K562 (cell line): Measurements from ENCODE around the gene TMED4. TPM values are rescaled to one million over a fixed set of nuclear protein-coding genes. Genes with fewer than 3 reads are reported as not detected.

ENCODE experiments used
- BRD4 ChIP-seq: fragments of 200-600 bp; sonication (generic); IDR thresholded peaks from 2 replicates; pipeline ENCODE4 v1.6.1; 2017; ENCODE audit warnings: inconsistent platforms
- CBX2 ChIP-seq: fragments of 200-600 bp; sonication (generic); IDR thresholded peaks from one replicate; pipeline ENCODE4 v1.6.1; 2012; ENCODE audit warnings: mild to moderate bottlenecking, low read length, inconsistent platforms; ENCODE audit not compliant: insufficient read depth, poor library complexity, severe bottlenecking
- CEBPG ChIP-seq, 3 experiments: fragments of 200-800 bp in 1 of 3; sonication (Bioruptor generic) in 1 of 3; sonication (generic) in 1 of 3; formaldehyde crosslinking in 1 of 3; IDR thresholded peaks in 2 of 3; conservative IDR thresholded peaks in 1 of 3; 2 replicates each; pipeline versions ENCODE4 v1.6.1 to v1.8.0; 2016 to 2022; ENCODE audit warnings: missing compliant biosample characterization in 2 of 3, missing genetic modification characterization in 2 of 3, mild to moderate bottlenecking in 1 of 3, missing genetic modification reagents in 1 of 3
- CREM ChIP-seq: IDR thresholded peaks from 2 replicates; pipeline ENCODE4 v1.6.1; 2014; ENCODE audit warnings: antibody characterized with exemption, low read depth
- ILF3 ChIP-seq: fragments of 450-650 bp; IDR thresholded peaks from 2 replicates; pipeline ENCODE4 v1.6.1; 2018; ENCODE audit warnings: antibody characterized with exemption, mild to moderate bottlenecking, moderate library complexity, borderline replicate concordance
- JUND ChIP-seq, 2 experiments: IDR thresholded peaks; 2 replicates in 1 of 2; 3 replicates in 1 of 2; pipeline ENCODE4 v1.6.1; 2011; ENCODE audit warnings: borderline replicate concordance in 2 of 2, low read depth in 2 of 2, low read length in 2 of 2, improper control_type of control experiment in 1 of 2, missing biosample characterization in 1 of 2, missing genetic modification characterization in 1 of 2, missing genetic modification reagents in 1 of 2
- KDM4B ChIP-seq, 2 experiments: fragments of 450-650 bp in 1 of 2; sonication (generic) in 1 of 2; IDR thresholded peaks; 2 replicates each; pipeline ENCODE4 v1.6.1; 2016 to 2017; ENCODE audit warnings: borderline replicate concordance in 2 of 2, antibody characterized with exemption in 1 of 2, low read depth in 1 of 2, mild to moderate bottlenecking in 1 of 2
- MEIS2 ChIP-seq: fragments of 450-650 bp; IDR thresholded peaks from 2 replicates; pipeline ENCODE4 v1.6.1; 2014; ENCODE audit warnings: mild to moderate bottlenecking; ENCODE audit not compliant: partially characterized antibody
- POLR2B ChIP-seq: fragments of 450-650 bp; IDR thresholded peaks from 2 replicates; pipeline ENCODE4 v1.6.1; 2018; ENCODE audit warnings: low read depth; ENCODE audit not compliant: partially characterized antibody
- PTTG1 ChIP-seq: fragments of 450-650 bp; IDR thresholded peaks from 2 replicates; pipeline ENCODE4 v1.6.1; 2016; ENCODE audit warnings: low read depth, mild to moderate bottlenecking, missing genetic modification characterization, missing compliant biosample characterization
- PYGO2 ChIP-seq: fragments of 450-650 bp; IDR thresholded peaks from 2 replicates; pipeline ENCODE4 v1.6.1; 2016; ENCODE audit warnings: mild to moderate bottlenecking, missing genetic modification characterization, moderate library complexity, missing compliant biosample characterization
- SETDB1 ChIP-seq: IDR thresholded peaks from one replicate; pipeline ENCODE4 v1.6.1; 2012; ENCODE audit warnings: low read length, control low read depth, inconsistent platforms
- SLC30A9 ChIP-seq: fragments of 250-450 bp; sonication (Bioruptor Pico); IDR thresholded peaks from 2 replicates; pipeline ENCODE4 v1.8.0; 2022; ENCODE audit warnings: mild to moderate bottlenecking, moderate library complexity
- SOX6 ChIP-seq: fragments of 450-650 bp; IDR thresholded peaks from 2 replicates; pipeline ENCODE4 v1.6.1; 2014; ENCODE audit warnings: mild to moderate bottlenecking
- ZHX1 ChIP-seq: fragments of 150-350 bp; conservative IDR thresholded peaks from 2 replicates; pipeline ENCODE4 v1.6.1; 2014; ENCODE audit warnings: low read length
- ZKSCAN1 ChIP-seq: fragments of 150-350 bp; IDR thresholded peaks from 2 replicates; pipeline ENCODE4 v1.6.1; 2016; ENCODE audit warnings: low read depth, low read length
- ZNF655 ChIP-seq: fragments of 250-450 bp; sonication (Bioruptor Pico); IDR thresholded peaks from 2 replicates; pipeline ENCODE4 v1.5.0; 2021
- polyA plus RNA-seq, 8 experiments: library from polyadenylated mRNA; depleted of rRNA in 4 of 8; stranded (reverse) in 5 of 8; unstranded in 3 of 8; fragments of >200 nt; fragmentation: Nextera tagmentation in 2 of 8; fragmentation: Illumina TruSeq in 1 of 8; extraction: Ambion mirVana in 2 of 8; extraction: Trizol in 1 of 8; gene quantifications; 2 replicates each; pipeline versions ENCODE4 v1.2.1 to v1.2.3, GENCODE V29; 2011 to 2014; ENCODE audit warnings: inconsistent platforms in 1 of 8, missing spikeins in 1 of 8
- total RNA-seq, 7 experiments: library from RNA; depleted of rRNA in 6 of 7; stranded (reverse); fragments of >200 nt in 6 of 7; fragmentation: Illumina TruSeq in 2 of 7; extraction: Trizol in 2 of 7; gene quantifications; 2 replicates each; pipeline versions ENCODE4 v1.2.1 to v1.2.3, GENCODE V29; 2011 to 2021; ENCODE audit warnings: low replicate concordance in 1 of 7
- TF ChIP-seq, protein P1 (sequence below): fragments of 450-650 bp; IDR thresholded peaks from 2 replicates; pipeline ENCODE4 v1.6.1; 2016; ENCODE audit warnings: borderline replicate concordance
- TF ChIP-seq, protein P2 (sequence below): fragments of 200-800 bp; sonication (Bioruptor generic); IDR thresholded peaks from 2 replicates; pipeline ENCODE4 v1.6.1; 2017; ENCODE audit warnings: missing genetic modification characterization, missing compliant biosample characterization

The TMED4 gene
- total and polyA plus RNA-seq, 9 of the 15 experiments (the other 6 are each of a cell fraction or from before 2014, with no cell fraction given) = 20.3 to 64.0 (median 42.1) TPM

DNA sequence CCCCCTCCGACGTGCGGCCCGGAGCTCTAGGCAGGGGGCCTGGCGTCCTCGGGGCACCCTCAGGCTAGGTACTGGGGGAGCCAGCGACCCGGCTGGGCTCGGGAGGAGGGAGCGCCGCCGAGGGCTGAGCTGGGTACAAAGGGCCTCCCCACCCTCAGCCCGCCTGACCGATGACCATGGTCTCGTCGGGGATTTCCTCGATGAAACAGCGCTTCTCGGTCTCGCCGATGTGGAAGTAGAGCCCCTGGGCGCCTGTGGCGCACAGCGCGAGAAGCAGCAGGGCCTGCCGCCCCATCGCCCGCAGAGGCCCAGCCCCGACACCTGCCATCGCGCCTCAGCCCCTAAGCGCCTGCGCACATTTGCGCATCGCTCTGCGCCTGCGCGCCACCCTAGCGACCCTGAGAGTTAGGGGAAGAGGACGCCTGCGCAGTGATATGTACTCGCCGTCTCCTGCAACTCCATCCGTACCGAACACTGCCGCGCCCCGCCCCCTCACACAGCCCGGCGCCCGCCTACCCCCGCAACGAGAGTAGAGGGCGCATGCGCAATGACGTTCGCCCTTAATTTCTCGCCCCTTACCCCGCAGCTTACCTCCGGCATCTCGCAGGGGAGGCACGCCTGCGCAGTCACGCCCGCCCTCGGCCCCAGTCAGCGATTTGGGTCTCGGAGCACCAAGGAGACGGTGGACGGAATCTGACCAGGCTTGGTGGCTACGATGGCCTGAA, at the start of gene TMED4 (continued):
- TF ChIP-seq JUND (IDR thresholded peaks at IDR 0.05; ENCODE audit: borderline replicate concordance, low read depth, low read length) = peak; percentile 58
- 0 out of 3 replicates have a peak, but pooled peaks have one; percentile 18 for TF ChIP-seq JUND (tag; IDR thresholded peaks at IDR 0.05; ENCODE audit: borderline replicate concordance, low read depth, low read length)
- TF ChIP-seq BRD4 = no peak
- no peak for TF ChIP-seq ZNF655 (CRISPR knock-in tag)
- peak; percentile 77 for TF ChIP-seq CREM
- TF ChIP-seq PYGO2 (tag) = no peak
- TF ChIP-seq ZKSCAN1 = no peak
- TF ChIP-seq, protein P1, sequence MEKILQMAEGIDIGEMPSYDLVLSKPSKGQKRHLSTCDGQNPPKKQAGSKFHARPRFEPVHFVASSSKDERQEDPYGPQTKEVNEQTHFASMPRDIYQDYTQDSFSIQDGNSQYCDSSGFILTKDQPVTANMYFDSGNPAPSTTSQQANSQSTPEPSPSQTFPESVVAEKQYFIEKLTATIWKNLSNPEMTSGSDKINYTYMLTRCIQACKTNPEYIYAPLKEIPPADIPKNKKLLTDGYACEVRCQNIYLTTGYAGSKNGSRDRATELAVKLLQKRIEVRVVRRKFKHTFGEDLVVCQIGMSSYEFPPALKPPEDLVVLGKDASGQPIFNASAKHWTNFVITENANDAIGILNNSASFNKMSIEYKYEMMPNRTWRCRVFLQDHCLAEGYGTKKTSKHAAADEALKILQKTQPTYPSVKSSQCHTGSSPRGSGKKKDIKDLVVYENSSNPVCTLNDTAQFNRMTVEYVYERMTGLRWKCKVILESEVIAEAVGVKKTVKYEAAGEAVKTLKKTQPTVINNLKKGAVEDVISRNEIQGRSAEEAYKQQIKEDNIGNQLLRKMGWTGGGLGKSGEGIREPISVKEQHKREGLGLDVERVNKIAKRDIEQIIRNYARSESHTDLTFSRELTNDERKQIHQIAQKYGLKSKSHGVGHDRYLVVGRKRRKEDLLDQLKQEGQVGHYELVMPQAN = no peak
- TF ChIP-seq POLR2B = peak; percentile 96
- TF ChIP-seq, protein P2, sequence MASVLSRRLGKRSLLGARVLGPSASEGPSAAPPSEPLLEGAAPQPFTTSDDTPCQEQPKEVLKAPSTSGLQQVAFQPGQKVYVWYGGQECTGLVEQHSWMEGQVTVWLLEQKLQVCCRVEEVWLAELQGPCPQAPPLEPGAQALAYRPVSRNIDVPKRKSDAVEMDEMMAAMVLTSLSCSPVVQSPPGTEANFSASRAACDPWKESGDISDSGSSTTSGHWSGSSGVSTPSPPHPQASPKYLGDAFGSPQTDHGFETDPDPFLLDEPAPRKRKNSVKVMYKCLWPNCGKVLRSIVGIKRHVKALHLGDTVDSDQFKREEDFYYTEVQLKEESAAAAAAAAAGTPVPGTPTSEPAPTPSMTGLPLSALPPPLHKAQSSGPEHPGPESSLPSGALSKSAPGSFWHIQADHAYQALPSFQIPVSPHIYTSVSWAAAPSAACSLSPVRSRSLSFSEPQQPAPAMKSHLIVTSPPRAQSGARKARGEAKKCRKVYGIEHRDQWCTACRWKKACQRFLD (CRISPR knock-in tag) = no peak
- TF ChIP-seq PTTG1 = no peak
- no peak for TF ChIP-seq SOX6
- TF ChIP-seq SLC30A9 (CRISPR knock-in tag) = no peak
- TF ChIP-seq ILF3 = no peak
- TF ChIP-seq MEIS2 = peak; percentile 98
- TF ChIP-seq KDM4B (IDR thresholded peaks at IDR 0.05; ENCODE audit: borderline replicate concordance in 2 of 2, low read depth in 1 of 2) = no peak
- TF ChIP-seq ZHX1 = no peak
- no peak for TF ChIP-seq CEBPG (CRISPR knock-in tag; IDR thresholded peaks at IDR 0.05)
- no peak for TF ChIP-seq CEBPG (tag; conservative IDR thresholded peaks at IDR 0.05 in 1 of 2, IDR thresholded peaks at IDR 0.05 in 1 of 2)
- TF ChIP-seq SETDB1 = no peak
- no peak for TF ChIP-seq CBX2
